Activated CD8-positive, alpha-beta memory T cell treated with anti-CD3 and anti-CD28 coated beads, Interleukin-2, amount 50 U/mL, for 24 hours (primary cell): Measurements from ENCODE around the gene OR1F1.
"Not testable (repeated sequence)": the region's sequence is repeated elsewhere in the genome, so short reads cannot be mapped to it uniquely, and the experiment has no call there.

Experiments used
- DNase-seq: peaks from one replicate; pipeline ENCODE4 v3.0.0-alpha.2; 2020; ENCODE audit errors: extremely low read depth

The OR1F1 gene

DNA sequence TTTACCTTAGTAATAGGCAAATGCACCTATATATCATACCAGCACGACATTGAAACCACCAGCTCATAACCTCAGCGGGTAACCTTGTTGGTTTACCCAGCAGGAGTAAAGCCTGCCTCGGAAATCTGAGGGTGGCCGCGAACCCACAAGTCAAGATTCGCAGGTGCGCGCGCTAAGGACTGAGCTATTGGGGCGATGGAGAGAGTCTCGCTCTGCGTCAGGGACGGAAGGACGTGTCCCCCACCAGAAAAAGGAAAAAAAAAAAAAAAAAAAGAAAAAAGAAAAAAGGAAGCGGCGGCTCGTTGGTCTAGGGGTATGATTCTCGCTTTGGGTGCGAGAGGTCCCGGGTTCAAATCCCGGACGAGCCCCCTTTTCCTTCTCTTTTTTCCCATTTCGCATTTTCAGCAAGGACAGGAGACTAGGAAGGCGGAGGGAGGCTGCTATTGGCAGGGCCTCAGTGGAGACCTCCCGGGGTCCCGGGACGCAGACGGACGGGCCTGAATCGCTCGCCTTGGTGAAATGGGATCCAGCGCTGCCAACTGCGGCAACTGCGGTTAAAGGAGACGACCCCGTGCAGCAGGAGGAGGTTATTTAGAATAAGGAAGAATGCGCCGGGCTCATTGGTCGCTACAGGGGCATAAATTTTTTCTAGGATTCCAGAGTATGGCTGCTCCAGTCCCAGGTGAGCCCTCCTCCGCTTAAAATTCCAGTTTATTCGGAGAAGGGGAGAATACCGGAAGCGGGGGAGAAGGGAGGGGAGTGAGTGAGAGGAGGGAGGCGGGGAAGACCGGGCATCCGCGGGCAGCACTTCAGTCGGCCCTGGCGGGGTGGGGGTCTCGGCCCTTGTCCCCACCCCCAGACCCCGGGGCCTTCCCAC, at the start of gene OR1F1:
TSS of gene OR1F1 (plus strand) at position 407 of the 877 bp plus-strand sequence.
- peak; percentile 54 for DNase-seq

DNA sequence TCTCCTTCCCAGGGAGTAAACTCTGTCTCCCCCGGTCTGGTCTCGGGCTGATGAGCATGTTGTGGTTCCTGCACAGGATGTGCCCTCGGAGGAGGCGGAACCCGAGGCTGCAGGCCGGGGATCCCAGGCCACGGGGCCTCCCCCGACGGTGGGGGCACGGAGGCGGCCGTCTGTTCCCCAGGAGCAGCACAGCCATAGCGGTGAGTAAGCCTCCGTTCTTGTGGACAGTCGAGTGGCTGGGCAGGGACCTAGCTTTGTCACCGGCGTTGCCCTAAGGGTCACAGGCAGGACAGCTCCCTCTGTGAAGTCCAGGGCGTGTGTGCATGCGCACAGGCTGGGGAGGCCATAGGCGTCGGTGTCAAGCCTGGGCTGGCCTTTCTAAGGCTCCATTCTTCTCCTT, 49.7 kb upstream of the OR1F1 start:
- DNase-seq: no peak

DNA sequence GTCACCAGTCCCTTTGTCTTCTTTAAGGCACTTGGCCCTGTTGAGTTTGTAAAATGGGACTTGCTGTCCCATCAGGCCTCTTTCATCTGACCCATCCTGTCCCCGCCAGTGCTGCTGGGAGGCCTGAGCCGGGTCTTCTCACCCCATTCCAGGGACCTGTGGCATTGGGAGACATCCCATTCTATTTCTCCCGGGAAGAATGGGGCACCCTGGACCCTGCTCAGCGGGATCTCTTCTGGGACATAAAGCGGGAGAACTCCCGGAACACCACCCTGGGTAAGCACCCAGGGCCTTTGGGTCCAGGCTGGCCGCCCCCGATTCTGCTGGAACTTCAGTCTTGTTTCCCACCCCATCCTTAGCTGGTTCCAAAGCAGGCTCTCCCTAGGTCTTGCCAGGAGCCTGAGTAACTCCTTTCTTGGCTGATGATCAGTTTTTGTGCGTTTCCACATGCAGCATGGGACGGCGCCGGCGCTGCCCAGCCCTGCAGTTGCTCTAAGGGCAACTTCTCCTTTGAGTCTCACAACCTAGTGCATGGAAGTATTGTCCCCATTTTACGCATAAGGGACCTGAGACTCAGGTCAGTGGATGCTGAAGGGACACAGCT, 49.1 kb upstream of the OR1F1 start:
- DNase-seq: no peak

DNA sequence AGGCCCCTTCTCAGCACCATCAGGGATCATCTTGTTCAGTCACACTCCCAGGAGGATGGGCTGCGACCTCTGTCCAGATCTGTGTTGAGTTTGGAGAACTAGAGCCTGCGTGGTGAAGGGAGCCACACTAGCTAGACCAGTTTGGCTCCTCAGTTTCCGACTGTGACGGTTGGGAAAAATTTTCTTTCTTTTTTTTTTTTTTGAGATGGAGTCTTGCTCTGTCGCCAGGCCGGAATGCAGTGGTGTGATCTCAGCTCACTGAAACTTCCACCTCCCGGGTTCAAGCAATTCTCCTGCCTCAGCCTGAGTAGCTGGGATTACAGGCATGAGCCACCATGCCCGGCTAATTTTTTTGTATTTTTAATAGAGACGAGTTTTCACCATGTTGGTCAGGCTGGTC, 48.4 kb upstream of the OR1F1 start:
- not testable (repeated sequence) for DNase-seq

DNA sequence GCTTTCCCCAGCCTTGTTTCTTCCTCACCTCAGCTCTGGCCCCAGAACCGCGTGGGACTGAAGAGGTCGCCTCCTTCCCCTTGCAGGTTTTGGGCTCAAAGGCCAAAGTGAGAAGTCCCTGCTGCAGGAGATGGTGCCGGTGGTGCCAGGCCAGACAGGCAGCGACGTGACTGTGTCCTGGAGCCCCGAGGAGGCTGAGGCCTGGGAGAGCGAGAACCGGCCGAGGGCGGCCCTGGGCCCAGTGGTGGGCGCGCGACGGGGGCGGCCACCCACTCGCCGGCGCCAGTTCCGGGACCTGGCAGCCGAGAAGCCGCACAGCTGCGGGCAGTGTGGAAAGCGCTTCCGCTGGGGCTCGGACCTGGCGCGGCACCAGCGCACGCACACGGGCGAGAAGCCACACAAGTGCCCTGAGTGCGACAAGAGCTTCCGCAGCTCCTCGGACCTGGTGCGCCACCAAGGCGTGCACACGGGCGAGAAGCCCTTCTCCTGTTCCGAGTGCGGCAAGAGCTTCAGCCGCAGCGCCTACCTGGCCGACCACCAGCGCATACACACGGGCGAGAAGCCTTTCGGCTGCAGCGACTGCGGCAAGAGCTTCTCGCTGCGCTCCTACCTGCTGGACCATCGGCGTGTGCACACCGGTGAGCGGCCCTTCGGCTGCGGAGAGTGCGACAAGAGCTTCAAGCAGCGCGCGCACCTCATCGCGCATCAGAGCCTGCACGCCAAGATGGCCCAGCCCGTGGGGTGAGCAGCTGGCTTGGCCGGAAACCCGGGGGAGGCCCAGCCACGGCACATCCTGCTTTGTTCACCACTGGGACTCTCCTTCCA, 47.2 kb upstream of the OR1F1 start:
- DNase-seq: no peak

DNA sequence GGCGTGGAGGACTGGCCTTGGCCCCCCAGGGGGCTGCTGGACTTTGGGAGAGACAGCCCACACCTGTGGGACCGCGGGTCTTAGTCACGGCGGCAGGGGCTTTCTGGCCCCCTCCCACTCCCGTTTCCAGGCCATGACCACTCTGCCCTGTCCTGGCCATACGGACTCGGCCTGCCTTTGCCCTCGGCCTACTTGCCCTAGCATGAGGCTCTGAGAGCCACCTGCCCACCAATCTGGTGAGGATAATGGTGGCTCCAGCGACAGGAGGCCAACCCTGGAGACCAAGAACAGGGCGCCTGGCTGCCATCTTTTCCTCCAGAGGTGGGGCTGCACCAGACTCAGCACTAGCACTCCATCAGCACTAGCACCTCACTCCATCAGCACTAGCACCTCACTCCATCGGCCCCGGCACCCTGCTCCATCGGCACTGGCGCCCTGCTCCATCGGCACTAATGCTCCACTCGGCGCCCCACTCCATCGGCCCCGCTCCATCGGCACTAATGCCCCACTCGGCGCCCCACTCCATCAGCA, 46.2 kb upstream of the OR1F1 start:
- DNase-seq: no peak

DNA sequence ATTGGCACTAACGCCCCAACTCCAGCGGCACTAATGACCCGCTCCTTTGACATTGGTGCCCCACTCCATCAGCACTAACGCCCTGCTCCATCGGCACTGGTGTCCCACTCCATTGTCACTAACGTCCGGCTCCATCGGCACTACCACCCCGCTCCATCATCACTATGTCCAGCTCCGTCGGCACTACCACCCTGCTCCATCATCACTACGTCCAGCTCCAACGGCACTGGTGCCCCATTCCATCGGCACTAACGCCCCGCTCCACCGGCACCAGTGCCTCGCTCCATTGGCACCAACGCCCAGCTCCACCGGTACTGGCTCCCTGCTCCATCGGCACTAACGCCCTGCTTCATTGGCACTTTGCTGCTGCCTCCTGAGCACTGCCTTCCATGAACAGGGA, 45.7 kb upstream of the OR1F1 start:
- DNase-seq: no peak

DNA sequence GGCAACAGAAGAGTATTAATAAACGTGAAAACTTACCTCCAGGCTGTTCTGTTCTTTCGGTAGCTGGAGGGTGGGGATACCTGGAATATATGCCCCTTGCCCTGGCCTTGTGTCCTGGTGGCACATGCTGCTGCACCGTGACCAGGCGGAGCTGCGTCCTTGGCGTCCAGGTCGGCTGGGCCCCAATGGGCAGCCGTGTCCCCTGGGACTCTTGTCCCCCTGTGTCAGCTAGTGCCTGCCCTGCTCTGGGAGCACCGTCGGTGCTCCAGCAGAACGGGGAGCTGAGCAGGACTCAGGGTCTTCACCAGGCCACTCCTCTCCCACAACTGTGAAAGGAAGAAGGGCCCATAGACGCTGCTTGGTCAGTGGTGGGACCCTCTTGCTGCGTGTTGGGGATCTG, 45.2 kb upstream of the OR1F1 start:
- DNase-seq: no peak

DNA sequence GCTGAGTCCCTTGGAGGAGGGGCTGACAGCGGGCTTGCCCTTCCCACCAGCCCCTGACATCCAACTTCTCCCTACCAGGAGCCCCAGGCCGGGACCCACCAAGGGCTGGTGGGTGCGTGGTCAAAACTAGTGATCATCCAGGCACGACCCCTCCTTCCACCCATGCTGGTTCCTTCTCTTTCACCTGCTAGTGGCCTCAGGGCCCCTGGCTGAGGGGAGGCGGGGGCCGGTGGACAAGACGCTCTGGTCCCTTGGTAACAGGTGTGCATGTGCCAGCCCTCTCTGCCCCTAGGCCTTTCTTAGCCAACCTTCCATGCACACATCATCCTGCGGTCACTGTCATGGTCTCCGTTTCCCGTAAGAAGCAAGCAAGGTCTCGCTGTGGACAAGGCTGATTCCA, 44.8 kb upstream of the OR1F1 start:
- no peak for DNase-seq

DNA sequence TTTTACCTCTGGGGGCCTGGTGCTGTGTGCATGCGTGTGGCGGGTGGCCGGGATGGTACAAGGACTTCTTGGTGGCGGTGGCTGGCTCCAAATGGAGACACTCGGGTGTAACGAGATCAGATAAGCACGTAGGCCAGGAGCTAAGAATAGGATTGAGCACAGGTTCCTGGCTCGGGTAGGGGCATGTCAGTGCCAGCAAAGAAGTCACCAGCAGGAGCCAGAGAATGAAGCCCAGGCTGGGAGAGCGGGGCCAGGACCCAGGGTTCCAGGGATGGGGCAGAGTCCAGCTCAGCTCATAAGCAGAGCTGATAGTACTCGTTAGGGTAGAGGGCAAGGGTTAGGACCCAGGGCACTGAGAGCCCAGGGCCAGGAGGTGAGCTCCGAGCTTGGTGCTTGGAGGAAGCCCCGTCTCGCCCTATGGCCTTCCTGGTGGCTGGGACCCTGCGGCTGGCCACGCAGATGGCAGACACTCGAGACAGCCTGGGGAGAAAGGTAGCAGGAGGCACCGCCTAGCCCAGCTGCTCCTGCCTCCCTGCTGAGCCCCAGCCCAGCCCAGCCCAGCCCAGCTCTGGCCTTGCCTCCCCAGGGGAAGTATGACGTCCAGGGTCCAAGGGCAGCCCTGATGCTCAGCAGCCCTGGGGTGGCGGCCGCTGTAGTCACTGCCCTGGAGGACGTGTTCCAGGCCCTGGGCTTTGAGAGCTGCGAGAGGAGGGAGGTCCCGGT, 44.2 kb upstream of the OR1F1 start:
- DNase-seq: no peak

DNA sequence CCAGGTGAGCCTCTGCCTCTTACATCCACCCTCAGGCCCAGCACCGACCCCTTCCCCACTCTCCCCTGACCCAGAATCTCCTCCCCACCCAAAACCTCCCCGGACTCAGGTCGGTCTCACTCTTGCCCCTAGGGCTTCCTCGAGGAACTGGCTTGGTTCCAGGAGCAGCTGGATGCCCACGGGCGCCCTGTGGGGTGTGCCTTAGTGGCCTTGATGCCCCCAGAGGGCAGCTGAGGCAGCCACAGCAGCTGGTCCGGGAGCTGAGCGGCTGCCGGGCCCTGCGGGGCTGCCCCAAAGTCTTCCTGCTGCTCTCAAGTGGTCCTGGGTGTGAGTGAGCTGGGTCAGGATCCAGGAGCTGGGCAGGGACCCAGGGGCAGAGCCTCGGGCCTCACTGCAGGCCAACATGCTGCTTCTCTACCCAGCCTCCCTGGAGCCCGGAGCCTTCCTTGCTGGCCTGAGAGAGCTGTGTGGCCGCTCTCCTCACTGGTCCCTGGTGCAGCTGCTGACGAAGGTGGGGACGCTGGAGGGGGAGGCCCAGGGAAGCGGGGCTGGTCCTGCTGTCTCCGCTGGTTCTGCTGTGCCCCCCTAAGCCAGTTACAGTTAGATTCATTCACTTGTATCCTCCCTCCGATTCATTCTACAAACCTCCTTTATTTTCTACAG, 43.6 kb upstream of the OR1F1 start:
- no peak for DNase-seq

DNA sequence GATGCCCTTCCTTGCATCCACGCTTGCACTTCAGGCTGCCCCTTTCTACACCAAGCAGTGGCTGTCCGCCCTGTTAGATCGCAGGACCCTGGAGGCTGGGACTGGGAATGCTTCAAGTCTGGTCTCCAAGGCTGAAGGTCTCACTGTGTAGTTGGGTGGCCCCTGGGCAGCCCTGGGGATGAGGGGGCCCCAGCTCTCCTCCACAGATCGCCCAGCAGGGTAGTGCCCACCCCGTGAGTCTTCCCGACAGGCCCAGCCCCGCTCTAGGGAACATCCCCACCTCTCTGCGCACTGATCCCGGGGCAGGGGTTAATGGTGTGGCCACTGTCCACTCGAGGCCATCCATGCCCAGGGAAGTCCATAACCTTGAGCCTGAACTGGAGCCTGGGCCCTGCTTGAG, 42.9 kb upstream of the OR1F1 start:
- DNase-seq: no peak

DNA sequence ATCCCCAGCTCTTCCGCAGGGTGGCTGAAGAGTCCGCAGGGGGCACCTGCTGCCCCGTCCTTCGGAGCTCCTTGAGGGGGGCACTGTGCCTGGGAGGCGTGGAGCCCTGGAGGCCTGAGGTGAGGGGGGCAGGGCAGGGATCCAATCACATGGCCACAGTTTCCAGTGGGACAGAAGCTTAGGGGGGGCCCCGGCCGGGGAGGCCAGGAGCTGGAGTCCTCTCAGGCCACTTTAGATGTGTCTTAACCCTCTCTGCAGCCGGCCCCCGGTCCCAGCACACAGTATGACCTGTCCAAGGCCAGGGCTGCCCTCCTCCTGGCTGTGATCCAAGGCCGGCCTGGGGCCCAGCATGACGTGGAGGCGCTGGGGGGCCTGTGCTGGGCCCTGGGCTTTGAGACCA, 42.3 kb upstream of the OR1F1 start:
- no peak for DNase-seq

DNA sequence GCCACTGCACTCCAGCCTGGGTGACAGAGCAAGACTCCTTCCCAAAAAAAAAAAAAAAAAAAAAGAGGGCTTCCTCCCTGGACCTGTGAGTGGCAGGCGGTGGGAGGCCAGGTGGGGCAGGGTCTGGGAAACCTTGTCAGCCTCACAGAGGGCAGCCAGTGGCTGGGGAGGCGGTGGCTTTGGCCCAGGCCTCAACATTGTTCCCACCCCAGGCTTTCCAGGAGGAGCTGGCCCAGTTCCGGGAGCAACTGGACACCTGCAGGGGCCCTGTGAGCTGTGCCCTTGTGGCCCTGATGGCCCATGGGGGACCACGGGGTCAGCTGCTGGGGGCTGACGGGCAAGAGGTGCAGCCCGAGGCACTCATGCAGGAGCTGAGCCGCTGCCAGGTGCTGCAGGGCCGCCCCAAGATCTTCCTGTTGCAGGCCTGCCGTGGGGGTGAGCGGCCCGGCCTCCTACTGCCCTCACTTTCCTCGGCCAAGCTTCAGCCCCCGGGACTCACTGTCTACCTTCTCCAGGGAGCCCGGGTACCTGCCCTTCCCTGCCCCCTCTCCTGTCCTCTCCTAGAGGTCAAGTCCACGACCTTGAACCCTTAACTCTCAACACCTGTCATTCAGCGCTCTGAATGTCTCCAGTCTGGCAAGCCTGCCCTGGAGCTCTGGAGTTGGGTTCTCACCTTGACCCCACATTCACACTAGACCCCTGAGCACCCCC, 40.8 kb upstream of the OR1F1 start:
- DNase-seq: no peak

DNA sequence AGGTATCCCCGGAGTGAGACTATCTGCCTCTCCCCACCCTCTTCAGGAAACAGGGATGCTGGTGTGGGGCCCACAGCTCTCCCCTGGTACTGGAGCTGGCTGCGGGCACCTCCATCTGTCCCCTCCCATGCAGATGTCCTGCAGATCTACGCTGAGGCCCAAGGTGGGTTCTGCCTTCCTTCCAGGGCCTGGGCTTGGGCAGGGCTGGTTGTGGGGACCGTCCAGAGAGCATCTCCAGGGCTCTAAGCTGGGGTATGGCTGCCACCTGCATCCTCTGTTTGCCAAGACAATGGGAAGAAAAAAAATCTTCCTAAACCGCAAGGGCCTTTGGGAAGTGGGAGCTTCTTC, 40.3 kb upstream of the OR1F1 start:
- DNase-seq: no peak

DNA sequence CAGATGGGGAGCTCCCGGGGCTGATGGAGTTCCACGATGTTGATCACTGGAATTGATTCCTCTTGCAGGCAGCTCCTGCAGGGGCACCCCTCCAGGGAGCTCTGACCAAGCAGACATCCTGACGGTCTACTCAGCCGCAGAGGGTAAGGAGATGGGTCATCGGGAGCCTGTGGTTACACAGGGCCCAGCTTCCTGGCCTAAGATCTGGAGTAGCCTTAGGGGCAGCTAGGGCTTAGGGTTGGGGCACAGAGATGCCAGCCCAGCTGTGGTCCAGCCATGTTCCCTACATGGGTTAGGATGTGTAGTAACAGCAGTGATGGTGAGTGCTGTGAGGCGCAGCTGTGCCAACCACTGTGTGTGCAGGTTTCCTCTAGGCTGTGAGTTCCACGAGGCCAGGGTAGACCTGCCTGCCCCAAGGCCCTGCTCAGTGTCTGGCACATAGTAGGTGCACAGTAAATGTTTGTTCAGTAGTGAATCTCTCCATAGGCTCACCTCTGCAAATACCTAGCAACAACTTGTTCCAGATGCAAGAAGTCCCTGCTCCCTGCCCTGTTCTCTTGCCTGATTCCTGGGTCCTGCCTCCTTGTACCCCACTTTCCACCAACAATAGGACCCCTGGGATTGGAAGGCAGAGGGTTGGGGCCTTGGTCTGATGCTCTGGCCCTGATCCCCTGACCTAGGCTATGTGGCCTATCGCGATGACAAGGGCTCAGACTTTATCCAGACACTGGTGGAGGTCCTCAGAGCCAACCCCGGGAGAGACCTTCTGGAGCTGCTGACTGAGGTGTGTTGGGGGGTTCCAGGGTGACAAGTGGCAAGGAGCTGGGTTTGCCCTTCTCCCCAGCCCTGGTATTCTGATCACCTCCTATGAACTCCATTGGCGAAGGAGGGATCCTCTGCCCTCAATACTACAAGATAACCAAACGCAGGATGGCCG, 39.5 kb upstream of the OR1F1 start:
- DNase-seq: no peak

DNA sequence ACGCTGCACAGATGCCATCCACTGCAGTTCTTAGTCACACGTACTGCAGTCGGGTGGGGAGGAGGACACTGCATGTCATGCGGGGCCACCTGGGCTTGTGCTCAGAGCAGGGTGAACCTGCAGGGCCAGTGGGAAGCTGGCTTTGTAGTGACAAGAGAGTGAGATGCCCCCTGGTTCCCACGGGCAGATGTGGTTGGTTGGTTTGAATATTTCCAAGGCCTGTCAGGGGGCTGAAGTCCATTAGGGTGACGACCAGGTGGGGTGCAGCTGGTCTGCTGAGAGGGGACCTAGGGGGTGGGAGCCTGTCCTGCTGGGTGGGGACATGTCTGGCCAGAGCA, 38.8 kb upstream of the OR1F1 start:
- no peak for DNase-seq

DNA sequence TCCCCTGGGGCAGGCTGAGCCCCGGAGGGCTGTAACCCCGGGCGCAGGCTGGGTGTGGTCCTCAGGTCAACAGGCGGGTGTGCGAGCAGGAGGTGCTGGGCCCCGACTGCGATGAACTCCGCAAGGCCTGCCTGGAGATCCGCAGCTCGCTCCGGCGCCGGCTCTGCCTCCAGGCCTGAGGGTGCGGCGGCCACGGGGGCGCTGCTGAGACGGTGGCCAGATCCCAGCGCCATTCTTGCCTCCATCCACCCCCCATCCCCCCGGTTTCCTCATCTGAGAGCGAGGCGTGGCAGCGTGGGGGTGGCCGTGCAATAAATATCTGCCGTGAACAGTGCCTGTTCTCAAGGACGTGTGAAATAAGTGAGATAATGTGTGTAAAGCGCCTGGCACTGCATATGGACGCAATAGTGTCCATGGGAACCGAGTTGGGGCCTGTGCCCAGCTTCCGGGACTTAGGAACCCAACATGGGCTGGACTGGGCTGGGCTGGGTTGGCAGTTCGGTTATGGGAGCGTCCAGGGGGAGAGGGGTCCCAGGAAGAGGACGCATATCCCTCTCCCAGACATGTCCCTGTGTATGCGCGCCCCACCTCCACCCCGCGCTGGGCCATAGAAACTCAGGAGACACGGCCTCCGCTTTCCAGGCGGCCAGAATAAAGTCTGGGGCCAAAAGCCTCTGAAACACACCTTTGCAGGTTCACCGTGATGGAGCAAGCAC, 38.2 kb upstream of the OR1F1 start:
- no peak for DNase-seq
